HT1080 (cell line): ENCODE measurements around the gene PTP4A2. TPM values are rescaled to one million over a fixed set of nuclear protein-coding genes. Genes with fewer than 3 reads are reported as not detected.
A peak's percentile ranks its signal among the peaks of the same experiment; 100 is the strongest.

Experiments used
- DNase-seq: peaks from one replicate; pipeline ENCODE4 v3.0.0-alpha.2; 2015; ENCODE audit warnings: low read depth
- total RNA-seq: library from RNA; depleted of rRNA; stranded (reverse); fragments of >200 nt; shearing (Covaris generic); gene quantifications from 2 replicates; pipeline ENCODE4 v1.2.3, GENCODE V29; 2014

PTP4A2 gene
- total RNA-seq, 1 experiment from 2014 or later = 496 TPM

DNA sequence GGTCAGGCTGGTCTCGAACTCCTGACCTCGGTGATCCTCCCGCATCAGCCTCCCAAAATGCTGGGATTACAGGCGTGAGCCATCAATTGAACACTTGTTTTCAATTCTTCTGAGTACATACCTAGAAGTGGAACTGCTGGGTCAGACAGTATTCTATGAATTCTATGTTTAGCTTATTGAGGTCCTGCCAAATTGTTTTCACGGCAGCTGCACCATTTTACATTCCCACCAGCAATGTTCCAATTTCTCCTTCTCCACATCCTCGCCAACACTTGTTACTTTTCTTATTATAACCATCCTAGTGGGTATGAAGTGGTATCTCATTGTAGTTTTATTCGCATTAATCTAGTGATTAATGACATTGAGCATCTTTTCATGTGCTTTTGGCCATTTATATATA is 49.9 kb downstream of the PTP4A2 start:
- no peak for DNase-seq

DNA sequence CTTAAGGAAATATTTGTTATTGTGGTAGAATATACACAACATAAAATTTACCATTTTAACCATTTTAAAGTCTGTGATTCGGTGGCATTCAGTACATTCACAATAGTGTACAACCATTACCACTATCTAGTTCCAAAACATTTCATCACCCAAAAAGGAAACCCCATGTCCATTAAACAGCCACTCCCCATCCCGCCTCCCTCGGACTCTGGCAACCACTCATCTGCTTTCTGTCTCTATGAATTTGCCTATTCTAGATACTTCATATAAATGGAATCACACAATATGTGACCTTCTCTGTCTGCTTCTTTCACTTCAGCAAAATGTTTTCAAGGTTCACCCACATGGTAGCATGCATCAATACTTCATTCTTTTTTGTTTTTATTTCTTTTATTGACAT is 51.3 kb downstream of the PTP4A2 start:
- DNase-seq = no peak

DNA sequence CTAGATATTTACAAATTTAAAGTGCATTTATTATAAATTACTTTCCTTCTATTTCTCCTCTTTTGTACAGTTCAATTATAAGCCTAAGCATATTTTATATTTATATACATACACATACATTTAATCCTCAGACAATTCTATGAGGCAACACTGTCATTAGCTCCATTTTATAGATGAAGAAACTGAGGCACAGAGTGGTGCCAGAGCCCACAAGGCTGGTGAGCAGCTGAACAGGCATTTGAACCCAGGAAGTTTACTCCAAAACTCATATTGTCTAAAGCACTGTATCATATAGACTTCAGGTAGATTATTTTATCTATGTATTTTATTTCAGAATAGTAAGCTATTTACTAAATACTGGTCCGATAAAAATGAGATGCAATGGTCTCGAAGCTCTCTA is 52.3 kb downstream of the PTP4A2 start:
- no peak for DNase-seq

DNA sequence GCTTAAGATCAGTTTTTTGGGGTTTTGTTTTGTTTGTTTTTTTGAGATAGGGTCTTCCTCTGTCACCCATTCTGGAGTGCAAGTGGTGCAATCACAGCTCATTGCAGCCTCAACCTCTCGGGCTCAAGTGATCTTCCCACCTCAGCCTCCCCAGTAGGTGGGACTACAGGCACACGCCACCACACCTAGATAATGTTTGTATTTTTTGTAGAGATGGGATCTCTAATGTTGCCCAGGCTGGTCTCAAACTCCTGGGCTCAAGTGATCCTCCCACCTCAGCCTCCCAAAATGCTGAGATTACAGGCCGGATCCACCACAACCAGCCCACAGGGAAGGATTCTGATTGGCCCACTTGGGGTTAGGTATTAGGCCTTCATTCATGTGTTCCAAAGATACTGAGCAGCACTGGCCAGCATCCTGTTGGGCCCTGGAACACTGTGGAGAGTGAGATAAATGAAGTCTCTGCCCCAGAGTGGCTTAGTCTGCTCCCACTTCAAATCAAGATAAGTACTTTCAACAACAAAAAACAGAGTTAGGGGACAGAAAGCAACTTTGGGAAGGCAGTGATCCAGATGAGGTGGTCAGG is 54.7 kb downstream of the PTP4A2 start:
- no peak for DNase-seq

DNA sequence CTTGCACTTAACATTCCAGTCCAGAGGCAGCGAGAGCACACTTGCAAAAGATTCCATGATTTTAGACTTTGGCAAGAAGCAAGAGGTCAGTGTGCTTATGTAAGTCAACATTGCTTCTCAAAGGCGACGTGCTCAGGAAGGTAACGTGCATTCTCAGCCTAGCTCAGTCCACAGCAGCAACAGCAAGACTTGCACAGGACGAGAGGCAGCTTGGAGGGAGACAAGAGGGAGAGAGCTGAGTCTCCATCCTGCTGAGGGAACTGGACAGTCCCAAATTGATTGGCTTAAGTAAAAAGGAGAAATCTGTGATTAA is 56.5 kb downstream of the PTP4A2 start:
- DNase-seq = no peak

DNA sequence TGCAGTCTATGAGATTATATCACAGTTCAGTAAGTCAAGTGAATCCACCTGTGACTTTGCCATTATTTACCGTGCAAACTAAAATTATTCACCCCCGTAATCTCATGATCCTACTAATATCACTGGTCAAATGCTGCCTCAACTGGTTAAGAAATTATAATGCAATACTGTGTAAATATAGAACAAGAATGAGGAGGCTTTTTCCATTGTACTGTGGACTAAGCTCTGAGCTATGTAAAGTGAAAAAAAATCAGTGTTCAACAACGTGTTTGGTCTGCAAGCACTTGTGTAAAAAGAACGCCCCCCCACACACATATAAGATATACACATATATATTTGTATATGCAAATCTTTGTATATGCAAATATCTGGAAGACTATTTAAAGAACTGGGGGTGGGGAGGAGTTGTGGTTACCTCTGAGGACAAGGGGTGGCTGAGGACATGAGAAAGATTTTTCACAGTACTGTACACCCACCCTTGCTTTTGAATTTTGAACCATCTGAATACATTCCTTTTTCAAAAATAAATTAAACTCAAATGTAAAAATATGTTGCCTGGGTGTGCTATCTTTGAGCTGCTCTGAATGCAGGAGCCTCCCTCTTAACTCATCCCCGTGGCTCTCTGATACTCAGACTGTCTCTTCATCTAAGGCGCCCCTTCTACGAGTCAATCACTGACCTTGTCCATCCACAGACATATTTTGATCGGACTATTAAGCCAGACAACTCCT is 57.0 kb downstream of the PTP4A2 start:
- DNase-seq = no peak

DNA sequence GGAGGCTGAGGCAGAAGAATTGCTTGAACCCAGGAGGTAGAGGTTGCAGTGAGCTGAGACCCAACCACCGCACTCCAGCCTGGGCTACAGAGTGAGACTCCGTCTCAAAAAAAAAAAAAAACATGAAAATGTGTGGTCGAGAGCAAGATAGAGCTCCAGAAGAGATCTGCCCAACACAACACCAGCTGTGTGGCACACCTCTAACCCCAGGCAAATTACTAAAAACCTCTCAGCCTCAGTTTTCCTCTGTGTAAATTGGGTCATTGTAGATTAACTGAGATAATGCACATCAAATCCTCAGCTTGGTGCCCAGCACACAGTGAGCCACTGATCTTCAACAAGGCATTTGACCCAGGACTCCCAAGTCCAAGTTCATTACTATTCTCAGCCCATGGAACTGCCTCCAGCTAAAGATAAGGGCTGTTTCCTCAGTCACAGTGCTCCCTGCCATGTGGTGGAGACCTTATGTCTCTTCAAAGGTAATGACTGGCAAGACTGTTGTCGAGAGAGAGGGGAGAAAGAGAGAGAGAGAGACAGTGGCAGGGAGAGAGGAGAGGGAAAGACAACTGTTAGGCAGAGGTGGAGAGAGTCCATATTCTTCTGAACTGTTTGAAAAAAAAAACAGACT is 58.1 kb downstream of the PTP4A2 start:
- no peak for DNase-seq

DNA sequence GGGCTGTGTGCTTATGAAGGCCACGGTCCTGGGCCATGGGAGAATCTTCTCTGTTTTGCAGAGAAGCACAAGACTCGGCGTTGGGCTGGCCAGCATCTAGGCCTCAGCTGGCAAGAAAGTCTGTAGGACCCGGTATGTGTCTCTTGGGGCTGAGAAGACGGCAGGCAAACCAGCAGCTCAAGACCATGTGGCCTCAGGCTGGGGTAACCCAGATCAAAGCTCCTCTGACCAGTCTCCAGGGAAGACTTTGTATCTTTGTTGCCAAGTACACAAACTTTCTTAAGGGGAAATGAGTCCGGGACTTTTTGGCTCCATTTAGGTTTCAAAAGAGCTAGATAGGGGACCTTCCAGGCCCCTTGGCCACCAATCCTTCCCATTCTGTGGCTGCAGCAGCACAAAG is 60.1 kb downstream of the PTP4A2 start:
- no peak for DNase-seq

DNA sequence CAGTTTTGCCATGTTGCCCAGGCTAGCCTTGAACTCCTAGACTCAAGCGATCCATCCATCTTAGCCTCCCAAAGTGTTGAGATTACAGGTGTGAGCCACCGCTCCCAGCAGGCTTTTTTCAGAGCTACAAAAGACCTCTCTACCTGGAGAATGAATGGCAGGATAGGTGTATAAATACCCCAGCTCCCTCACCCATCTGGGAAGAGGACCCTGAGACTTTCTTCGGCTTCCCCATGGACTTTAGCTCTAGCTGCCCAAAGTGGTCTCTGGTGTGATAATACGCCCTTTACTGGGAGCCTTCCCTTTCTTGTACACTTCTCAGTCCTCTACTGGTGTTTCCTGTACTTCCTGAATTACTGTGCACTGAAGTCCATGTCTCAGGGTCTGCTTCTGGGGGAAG is 60.6 kb downstream of the PTP4A2 start:
- DNase-seq = no peak

DNA sequence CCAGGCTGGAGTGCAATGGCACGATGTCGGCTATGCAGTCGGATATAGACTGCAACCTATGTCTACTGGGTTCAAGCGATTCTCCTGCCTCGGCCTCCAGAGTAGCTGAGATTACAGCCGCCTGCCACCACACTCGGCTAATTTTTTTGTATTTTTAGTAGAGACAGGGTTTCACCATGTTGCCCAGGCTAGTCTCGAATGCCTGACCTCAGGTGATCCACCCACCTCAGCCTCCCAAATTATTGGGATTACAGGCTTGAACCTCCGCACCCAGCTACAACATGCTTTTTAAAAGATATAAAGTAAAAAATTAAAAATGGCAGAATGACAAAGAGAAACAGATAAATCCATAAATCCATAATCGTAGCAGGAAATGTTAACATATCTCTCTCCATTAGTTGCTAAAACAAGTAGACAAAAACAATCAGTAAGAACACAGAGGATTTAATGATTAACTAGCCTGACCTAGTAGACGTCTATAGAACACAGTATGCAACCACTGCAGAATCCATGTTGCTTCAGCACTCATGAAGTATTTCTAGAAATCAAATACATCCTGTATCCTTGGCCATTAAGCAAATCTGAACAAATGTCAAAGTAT is 62.4 kb downstream of the PTP4A2 start:
- no peak for DNase-seq

DNA sequence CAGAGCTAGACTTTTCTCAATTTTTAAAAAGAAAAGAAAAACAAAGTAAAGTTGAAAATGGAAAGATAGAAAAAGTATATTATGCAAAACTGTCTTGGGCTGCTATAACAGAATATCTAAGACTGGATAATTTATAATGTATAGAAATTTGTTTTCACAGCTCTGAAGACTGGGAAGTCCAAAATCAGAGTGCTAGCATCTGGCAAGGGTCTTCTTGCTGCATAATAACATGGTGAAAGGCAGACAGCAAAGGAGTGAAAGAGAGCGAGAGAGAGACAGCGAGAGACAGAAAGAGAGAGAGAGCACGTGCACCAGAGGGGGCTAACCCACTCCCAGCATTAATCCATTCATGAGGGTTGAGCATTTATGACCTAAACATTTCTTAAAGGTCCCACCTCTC is 63.2 kb downstream of the PTP4A2 start:
- no peak for DNase-seq

DNA sequence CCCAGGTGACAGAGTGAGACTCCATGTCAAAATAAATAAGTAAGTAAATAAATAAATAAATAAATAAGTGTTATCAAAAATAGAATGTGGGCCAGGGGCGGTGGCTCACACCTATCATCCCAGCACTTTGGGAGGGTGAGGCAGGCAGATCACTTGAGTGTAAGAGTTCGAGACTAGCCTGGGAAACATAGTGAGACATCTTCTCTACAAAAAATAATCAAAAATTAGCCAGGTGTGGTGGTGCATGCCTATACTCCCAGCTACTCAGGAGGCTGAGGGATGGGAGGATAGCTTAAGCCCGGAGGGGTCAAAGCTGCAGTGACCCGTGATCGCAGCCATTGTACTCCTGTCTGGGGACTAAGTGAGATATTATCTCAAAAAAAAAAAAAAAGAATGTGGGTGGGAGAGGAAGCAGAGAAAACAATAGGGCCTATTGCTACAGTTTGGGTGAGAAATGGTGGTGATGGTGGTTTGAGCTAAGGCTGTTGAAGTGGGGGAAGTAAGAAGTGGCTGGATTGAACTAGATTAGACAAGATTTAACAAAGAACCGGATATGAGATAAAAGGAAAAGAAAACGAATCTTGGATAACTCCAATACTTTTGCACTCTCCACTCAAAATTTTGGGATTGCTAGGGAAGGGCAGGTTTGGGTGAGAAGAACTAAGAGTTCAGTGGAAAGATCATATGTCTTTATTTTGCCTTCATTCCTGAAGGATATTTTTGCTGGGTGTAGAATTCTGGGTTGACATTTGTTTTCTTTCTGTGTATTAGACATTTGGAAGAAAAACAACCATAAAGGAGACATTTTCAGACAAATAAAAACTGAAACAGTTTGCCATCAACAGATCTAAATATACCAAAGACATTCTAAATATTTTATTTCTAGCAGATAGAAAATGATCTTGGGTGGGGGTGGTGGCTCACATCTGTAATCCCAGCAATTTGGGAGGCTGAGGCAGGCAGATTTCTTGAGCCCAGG is 65.2 kb downstream of the PTP4A2 start:
- peak; percentile 34 for DNase-seq

DNA sequence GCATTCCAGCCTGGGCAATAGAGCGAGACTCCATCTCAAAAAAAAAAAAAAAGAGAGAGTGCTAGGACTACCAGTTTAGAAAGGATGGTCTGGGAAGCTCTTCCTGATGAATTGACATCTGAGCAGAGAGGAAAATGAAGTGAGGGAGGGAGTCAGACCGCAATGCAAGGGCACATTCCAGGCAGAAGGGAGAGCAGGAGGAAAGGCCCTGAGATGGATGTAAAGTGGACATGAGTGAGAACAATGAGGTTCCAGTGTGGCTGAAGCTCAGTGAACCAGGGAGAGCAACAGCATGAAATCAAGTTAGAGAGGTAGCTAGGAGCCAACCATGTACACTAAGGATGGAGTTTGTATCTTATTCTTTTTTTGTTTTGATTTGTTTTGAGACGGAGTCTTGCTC is 66.5 kb downstream of the PTP4A2 start:
- no peak for DNase-seq

DNA sequence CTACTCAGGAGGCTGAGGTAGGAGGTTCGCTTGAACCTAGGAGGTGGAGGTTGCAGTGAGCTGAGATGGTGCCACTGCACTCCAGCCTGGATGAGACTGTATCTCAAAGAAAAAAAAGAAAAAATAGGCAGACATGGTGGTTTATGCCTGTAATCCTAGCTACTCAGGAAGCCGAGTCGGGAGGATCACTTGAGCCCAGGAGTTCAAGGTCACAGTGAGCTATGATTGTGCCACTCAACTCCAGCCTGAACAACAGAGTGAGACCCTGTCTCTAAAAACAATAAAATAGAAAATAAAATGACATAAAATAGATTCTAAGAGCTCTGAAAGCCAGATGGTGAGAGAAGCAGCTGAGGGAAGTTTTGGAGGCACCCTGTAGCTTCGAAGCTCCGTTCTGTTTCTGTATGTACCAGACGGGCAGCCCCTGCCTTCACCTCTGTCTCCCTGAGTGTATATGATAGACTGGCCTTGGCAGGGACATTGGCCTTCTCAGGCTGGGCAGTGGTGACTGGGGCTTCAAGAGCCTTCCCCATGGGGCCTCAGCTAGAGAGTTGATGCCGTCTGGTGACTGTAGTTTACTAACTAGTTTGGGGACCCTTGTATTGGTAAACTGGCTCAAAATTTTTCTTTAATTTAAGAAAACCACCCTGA is 68.0 kb downstream of the PTP4A2 start:
- no peak for DNase-seq

DNA sequence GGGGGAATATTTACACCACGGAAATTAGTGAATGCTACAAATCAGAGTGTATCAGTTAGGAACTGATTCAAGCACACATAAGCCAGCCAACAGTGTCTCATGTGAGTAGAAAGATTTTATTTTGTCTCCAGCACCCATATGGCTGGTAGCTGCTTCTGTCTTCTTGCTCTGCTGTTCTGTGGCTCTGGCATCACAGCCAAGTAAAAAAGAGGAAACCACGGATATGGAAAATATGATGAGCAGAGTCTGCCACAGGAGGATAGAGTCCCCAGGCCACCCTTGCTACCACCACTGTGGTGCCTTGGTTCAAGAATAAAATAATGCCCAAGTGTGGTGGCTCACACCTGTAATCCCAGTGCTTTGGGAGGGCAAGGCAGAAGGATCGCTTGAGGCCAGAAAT is 68.7 kb downstream of the PTP4A2 start:
- DNase-seq = no peak

DNA sequence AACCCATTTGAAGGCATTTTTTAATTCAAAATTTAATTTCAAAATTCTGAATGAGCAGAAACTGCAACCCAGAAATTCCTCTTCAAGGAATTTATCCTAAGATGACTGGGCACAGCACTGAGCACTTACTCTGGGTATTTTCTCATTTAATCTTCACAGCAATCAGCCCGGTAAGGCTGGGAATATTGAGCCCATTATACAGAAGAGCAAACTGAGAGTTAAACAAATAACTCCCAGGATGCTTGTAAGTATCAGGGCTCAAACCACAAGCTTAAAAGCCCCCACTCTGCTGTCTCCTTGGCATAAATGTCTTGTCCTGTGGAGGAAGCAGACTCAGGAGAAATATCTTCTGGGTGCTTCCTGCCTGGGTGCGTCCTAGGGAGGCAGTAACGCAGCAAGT is 69.3 kb downstream of the PTP4A2 start:
- DNase-seq = no peak

DNA sequence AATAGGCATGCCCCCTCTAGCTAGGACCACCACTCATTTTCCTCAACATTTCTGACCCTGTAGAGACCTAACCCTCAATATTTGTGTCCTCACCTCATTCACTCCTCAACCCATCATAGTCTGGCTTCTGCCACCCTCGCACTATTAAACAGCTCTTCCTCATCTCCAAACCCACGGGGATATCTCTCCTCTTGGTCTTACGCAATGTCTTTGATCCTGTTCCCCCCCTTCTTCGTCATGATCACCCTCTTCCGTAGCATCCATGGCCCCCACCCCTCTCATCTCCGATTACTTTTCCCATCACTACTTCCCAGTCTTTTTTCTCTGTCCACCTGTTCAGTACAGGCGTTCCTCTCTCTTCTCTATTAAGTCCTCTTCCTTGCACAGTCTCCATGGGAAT is 70.6 kb downstream of the PTP4A2 start:
- no peak for DNase-seq

DNA sequence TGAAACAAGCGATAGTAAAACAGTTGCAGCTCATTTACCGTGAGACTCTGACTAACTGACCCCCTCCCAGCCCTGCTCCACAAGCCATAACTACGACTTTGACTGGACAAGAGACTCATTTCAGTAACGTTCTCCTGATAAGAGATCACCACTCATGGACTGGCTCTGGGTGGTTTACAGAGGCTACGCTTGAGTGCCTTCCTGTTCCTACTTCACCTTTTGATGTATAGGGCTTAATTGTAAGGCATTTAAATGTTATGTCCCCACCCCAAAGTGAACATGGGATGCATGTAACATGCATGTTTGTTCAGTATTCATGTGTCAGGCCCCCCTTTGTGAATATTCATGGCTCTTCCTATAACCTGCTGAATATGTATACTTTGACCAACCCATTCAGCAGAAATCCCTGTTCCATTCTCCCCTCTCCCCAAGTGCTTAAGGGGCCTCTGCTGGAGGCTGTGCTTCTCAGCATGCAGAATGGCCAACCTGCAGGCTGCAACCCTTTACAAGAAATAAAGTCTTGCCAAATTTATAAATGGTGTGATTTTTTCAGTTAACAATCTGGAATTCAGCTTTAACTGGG is 71.6 kb downstream of the PTP4A2 start:
- no peak for DNase-seq

DNA sequence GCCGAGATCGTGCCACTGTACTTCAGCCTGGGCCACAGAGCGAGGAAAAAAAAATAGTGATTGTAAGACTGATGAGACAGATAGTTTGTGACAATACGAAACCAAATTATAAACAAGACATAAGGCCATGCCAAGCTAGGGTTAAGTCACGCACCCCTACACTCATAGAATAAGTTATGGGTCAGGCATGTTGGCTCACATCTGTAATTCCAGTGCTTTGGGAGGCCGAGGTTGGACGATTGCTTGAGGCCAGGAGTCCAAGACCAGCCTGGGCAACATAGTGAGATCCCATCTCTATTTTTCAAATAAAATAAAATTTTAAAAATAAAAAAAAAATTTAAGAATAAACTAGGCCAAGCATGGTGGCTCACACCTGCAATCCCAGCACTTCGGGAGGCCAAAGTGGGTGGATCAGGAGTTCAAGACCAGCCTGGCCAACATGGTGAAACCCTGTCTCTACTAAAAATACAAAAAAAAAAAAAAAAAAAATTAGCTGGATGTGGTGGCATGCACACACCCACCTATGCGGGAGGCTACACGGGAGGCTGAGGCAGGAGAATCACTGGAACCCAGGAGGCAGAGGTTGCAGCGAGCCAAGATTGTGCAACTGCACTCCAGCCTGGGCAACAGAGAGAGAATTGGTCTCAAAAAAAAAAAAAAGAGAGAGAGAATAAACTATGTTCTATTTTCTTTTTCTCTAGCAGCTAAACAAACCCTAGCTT is 72.3 kb downstream of the PTP4A2 start:
- DNase-seq = no peak

DNA sequence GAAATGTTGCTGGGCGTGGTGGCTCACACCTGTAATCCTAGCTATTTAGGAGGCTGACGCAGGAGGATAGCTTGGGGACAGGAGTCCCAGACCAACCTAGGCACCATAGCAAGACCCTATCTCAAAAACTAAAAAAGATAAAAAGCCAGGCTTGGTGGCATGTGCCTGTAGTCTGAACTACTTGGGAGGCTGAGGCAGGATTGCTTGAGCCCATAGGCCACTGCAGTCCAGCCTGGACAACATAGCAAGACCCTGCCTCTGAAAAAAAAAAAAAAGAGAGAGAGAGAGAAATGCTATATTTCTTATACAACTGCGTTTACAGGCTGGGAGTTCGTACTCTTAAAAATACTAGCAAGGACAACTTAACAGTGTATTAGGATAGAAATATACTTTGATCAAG is 76.1 kb downstream of the PTP4A2 start:
- no peak for DNase-seq
